Smooth muscle cell (in vitro differentiated cells): ENCODE results near the gene FKBP11. TPM values are rescaled to one million over a fixed set of nuclear protein-coding genes. Genes with fewer than 3 reads are reported as not detected.
"Not testable (repeated sequence)": the region's sequence is repeated elsewhere in the genome, so short reads cannot be mapped to it uniquely, and the experiment has no call there.

ENCODE experiments used
- DNase-seq: peaks from one replicate; lab custom pipeline; 2025; ENCODE audit not compliant: unreplicated experiment; lab: John Stamatoyannopoulos, UW
- H2AFZ ChIP-seq: fragments of 200-600 bp; sonication (generic); 2 replicates; pipeline ENCODE4 v1.6.0; 2016; ENCODE audit warnings: antibody characterized with exemption, low read depth, mild to moderate bottlenecking
- H3F3A ChIP-seq: fragments of 200-600 bp; sonication (generic); 2 replicates; pipeline ENCODE4 v1.6.0; 2017; ENCODE audit warnings: antibody characterized with exemption, low read depth
- H3K27ac ChIP-seq: fragments of 200-600 bp; sonication (generic); 2 replicates; pipeline ENCODE4 v1.5.1; 2016; ENCODE audit warnings: low read depth, mild to moderate bottlenecking
- H3K27me3 ChIP-seq: fragments of 200-600 bp; sonication (generic); 2 replicates; pipeline ENCODE4 v1.6.1; 2016; ENCODE audit warnings: low read depth, mild to moderate bottlenecking
- H3K36me3 ChIP-seq: fragments of 200-600 bp; sonication (generic); 2 replicates; pipeline ENCODE4 v1.5.1; 2016; ENCODE audit warnings: low read depth
- H3K4me1 ChIP-seq: fragments of 200-600 bp; sonication (generic); 2 replicates; pipeline ENCODE4 v1.5.1; 2016; ENCODE audit warnings: low read depth
- H3K4me2 ChIP-seq: fragments of 200-600 bp; sonication (generic); 2 replicates; pipeline ENCODE4 v1.6.0; 2016; ENCODE audit warnings: mild to moderate bottlenecking
- H3K4me3 ChIP-seq: fragments of 200-600 bp; sonication (generic); 2 replicates; pipeline ENCODE4 v1.5.1; 2016; ENCODE audit warnings: mild to moderate bottlenecking
- H3K79me2 ChIP-seq: fragments of 200-600 bp; sonication (generic); 2 replicates; pipeline ENCODE4 v1.6.0; 2016; ENCODE audit warnings: low read depth, mild to moderate bottlenecking
- H3K9ac ChIP-seq: fragments of 200-600 bp; sonication (generic); 2 replicates; pipeline ENCODE4 v1.6.0; 2016; ENCODE audit warnings: low read depth
- H3K9me3 ChIP-seq: fragments of 200-600 bp; sonication (generic); replicated peaks from 2 replicates; pipeline ENCODE4 v1.5.1; 2016; ENCODE audit warnings: low read depth
- H4K20me1 ChIP-seq: fragments of 200-600 bp; sonication (generic); 2 replicates; pipeline ENCODE4 v1.6.0; 2016; ENCODE audit warnings: low read depth
- WGBS: methylation state at CpG from one replicate; pipeline ENCODE4 v1.1.7; 2016; ENCODE audit warnings: low lambda C conversion rate; 5-methylcytosine and 5-hydroxymethylcytosine counted together
- polyA plus RNA-seq: library from polyadenylated mRNA; unstranded; fragments of >200 nt; fragmentation: Nextera tagmentation; extraction: Ambion mirVana; gene quantifications from 2 replicates; pipeline ENCODE4 v1.2.1, GENCODE V29; 2016
- total RNA-seq: library from RNA; depleted of rRNA; stranded (reverse); fragments of >200 nt; gene quantifications from 2 replicates; pipeline ENCODE4 v1.2.3, GENCODE V29; 2014
- TF ChIP-seq, protein P1 (sequence below): fragments of 200-600 bp; sonication (generic); IDR thresholded peaks from 2 replicates; pipeline ENCODE4 v1.5.1; 2017; ENCODE audit warnings: borderline replicate concordance, mild to moderate bottlenecking, antibody characterized with exemption; ENCODE audit not compliant: insufficient read depth, poor library complexity, severe bottlenecking

The FKBP11 gene
- total and polyA plus RNA-seq, 2 experiments from 2014 or later = 36.1 to 217 TPM

- no peak overlapping the region for H3K27ac ChIP-seq
- H3K4me2 ChIP-seq = peak overlapping the region; percentile 94
- peak overlapping the region; percentile 71 for H2AFZ ChIP-seq
- TF ChIP-seq, protein P1, sequence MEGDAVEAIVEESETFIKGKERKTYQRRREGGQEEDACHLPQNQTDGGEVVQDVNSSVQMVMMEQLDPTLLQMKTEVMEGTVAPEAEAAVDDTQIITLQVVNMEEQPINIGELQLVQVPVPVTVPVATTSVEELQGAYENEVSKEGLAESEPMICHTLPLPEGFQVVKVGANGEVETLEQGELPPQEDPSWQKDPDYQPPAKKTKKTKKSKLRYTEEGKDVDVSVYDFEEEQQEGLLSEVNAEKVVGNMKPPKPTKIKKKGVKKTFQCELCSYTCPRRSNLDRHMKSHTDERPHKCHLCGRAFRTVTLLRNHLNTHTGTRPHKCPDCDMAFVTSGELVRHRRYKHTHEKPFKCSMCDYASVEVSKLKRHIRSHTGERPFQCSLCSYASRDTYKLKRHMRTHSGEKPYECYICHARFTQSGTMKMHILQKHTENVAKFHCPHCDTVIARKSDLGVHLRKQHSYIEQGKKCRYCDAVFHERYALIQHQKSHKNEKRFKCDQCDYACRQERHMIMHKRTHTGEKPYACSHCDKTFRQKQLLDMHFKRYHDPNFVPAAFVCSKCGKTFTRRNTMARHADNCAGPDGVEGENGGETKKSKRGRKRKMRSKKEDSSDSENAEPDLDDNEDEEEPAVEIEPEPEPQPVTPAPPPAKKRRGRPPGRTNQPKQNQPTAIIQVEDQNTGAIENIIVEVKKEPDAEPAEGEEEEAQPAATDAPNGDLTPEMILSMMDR = peak; percentile 39
- no peaks in the 10 kb centered on the region for H3K27me3 ChIP-seq
- no peaks in the 10 kb centered on the region for H3K4me1 ChIP-seq
- peaks cover 3% of the 10 kb centered on the region for H3K36me3 ChIP-seq
- no peaks in the 10 kb centered on the region for H3K9me3 ChIP-seq
- H3K4me3 ChIP-seq = peak overlapping the region; percentile 93
- H4K20me1 ChIP-seq = peaks cover 11% of the 10 kb centered on the region
- peak; percentile 38 for DNase-seq
- peak overlapping the region; percentile 89 for H3K9ac ChIP-seq
- WGBS = 4% methylated on average over 41 of the region's 43 CpGs
- peaks cover 16% of the 10 kb centered on the region for H3F3A ChIP-seq
- no peaks in the 10 kb centered on the region for H3K79me2 ChIP-seq
Measured at GRCh38 chr12:48924617-48925303, 532 bp downstream of the FKBP11 start.

DNA sequence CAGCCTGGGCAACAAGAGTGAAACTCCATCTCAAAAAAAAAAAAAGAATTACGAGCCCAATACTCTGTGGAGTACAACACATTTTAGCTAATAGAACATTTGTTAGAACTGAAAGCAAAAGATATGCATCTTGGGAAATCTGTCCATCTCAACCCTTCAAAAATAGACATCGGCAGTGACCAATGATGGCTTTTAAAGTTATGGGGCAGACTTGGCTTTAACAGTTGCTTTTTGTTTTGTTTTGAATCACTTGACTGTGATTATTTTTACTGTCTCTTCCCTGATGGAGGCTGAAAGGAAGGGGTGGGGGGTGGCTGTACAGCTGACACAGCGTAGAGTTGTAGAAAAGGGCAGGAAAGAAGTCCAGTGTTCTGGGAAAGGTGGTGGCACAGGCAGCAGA lies 2.2 kb downstream of the FKBP11 start:
- H3K9ac ChIP-seq = no peak overlapping the region
- DNase-seq = no peak
- H2AFZ ChIP-seq = no peak overlapping the region
- H3K4me2 ChIP-seq = no peak overlapping the region
- no peak overlapping the region for H3K4me3 ChIP-seq
- no peaks in the 10 kb centered on the region for H3K36me3 ChIP-seq
- TF ChIP-seq, protein P1 = no peak
- H3K9me3 ChIP-seq = no peaks in the 10 kb centered on the region
- H3K27me3 ChIP-seq = no peaks in the 10 kb centered on the region
- H3K79me2 ChIP-seq = no peaks in the 10 kb centered on the region
- WGBS = 92% methylated on average over 3 of the region's 3 CpGs
- no peak overlapping the region for H3K27ac ChIP-seq
- peaks cover 11% of the 10 kb centered on the region for H4K20me1 ChIP-seq
- H3K4me1 ChIP-seq = no peaks in the 10 kb centered on the region
- H3F3A ChIP-seq = peaks cover 7% of the 10 kb centered on the region

- no peaks in the 10 kb centered on the region for H4K20me1 ChIP-seq
- H3K27me3 ChIP-seq = no peaks in the 10 kb centered on the region
- H3K4me3 ChIP-seq = no peak overlapping the region
- no peaks in the 10 kb centered on the region for H3K9me3 ChIP-seq
- no peaks in the 10 kb centered on the region for H3K79me2 ChIP-seq
- peaks cover 6% of the 10 kb centered on the region for H3K4me1 ChIP-seq
- TF ChIP-seq, protein P1 = no peak
- no peak overlapping the region for H3K9ac ChIP-seq
- H3K27ac ChIP-seq = no peak overlapping the region
- WGBS = 96% methylated on average over 3 of the region's 3 CpGs
- H3F3A ChIP-seq = no peaks in the 10 kb centered on the region
- H3K4me2 ChIP-seq = no peak overlapping the region
- DNase-seq = no peak
- H2AFZ ChIP-seq = no peak overlapping the region
- no peaks in the 10 kb centered on the region for H3K36me3 ChIP-seq
Measured at GRCh38 chr12:48917857-48918537, 7.3 kb downstream of the FKBP11 start.

- no peaks in the 10 kb centered on the region for H3K9me3 ChIP-seq
- no peaks in the 10 kb centered on the region for H3K79me2 ChIP-seq
- no peak overlapping the region for H3K9ac ChIP-seq
- H3F3A ChIP-seq = no peaks in the 10 kb centered on the region
- H3K4me2 ChIP-seq = no peak overlapping the region
- H4K20me1 ChIP-seq = no peaks in the 10 kb centered on the region
- H3K4me3 ChIP-seq = no peak overlapping the region
- H2AFZ ChIP-seq = no peak overlapping the region
- TF ChIP-seq, protein P1 = no peak
- H3K4me1 ChIP-seq = peaks cover 6% of the 10 kb centered on the region
- no peak overlapping the region for H3K27ac ChIP-seq
- no peaks in the 10 kb centered on the region for H3K27me3 ChIP-seq
- DNase-seq = no peak
- no peaks in the 10 kb centered on the region for H3K36me3 ChIP-seq
Measured at GRCh38 chr12:48910196-48910595, 15.1 kb downstream of the FKBP11 start.

- H3K36me3 ChIP-seq, H4K20me1 ChIP-seq, H3K4me1 ChIP-seq, DNase-seq, H3K27ac ChIP-seq, H2AFZ ChIP-seq, H3F3A ChIP-seq, H3K27me3 ChIP-seq, H3K4me2 ChIP-seq, H3K79me2 ChIP-seq, H3K4me3 ChIP-seq, H3K9ac ChIP-seq, H3K9me3 ChIP-seq: not testable (repeated sequence)
- 82% methylated on average over 11 of the region's 11 CpGs for WGBS
Measured at GRCh38 chr12:48909698-48910097, 15.6 kb downstream of the FKBP11 start.
